Neuron (in vitro differentiated cells): ENCODE measurements around the gene MYOF.

Source experiments
- H2AFZ ChIP-seq: one replicate; pipeline ENCODE4 v1.6.1; 2013; ENCODE audit warnings: low read depth, mild to moderate bottlenecking, inconsistent platforms, low read length, moderate library complexity
- H3K27me3 ChIP-seq: one replicate; pipeline ENCODE4 v1.6.1; 2013; ENCODE audit warnings: low read length; ENCODE audit not compliant: insufficient read depth
- H3K36me3 ChIP-seq: one replicate; pipeline ENCODE4 v1.6.1; 2013; ENCODE audit warnings: low read length; ENCODE audit not compliant: insufficient read depth
- H3K4me1 ChIP-seq: one replicate; pipeline ENCODE4 v1.6.1; 2013; ENCODE audit warnings: low read length; ENCODE audit not compliant: insufficient read depth
- H3K4me3 ChIP-seq: 2 replicates; pipeline ENCODE4 v1.5.1; 2013; ENCODE audit warnings: mild to moderate bottlenecking, low read length, moderate library complexity
- H3K9me3 ChIP-seq: one replicate; pipeline ENCODE4 v1.6.1; 2013; ENCODE audit warnings: low read length

MYOF gene

DNA sequence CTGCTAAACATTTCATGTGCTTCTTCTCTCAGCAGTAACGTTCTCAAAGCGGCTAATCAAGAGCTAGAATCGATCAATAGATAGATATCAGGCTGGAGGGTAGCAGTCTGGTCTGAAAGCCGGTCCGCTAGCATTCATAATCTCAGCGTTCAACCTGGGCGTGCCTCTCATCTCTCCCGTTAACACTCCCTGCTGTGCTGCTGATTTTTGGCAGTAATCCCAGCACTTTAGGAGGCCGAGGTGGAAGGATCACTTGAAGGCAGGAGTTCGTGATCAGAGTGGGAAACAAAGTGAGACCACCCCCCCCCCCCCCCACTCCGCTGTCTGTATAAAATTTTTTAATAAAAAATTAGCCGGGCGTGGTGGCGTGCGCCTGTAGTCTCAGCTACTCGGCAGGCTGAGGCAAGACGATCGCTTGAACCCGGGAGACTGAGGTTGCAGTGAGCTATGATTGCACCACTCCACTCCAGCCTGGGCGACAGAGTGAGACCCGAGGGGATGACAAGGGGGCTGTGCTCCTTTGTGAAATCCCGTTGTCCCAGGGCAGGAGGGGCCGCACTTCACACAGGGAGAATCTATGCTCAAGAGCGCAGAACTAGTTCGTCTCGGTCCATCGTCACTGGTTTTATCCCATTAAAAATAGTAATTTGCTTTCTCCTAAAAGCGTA lies 13.7 kb upstream of the MYOF start:
- Histone ChIP-seq H3K4me3 (peak overlapping the region; percentile 64), H3K4me1 (peaks cover 6% of the 10 kb centered on the region), H2AFZ (peak overlapping the region; percentile 94), H3K27me3 (no peaks in the 10 kb centered on the region), H3K36me3 (peaks cover 9% of the 10 kb centered on the region), H3K9me3 (no peaks in the 10 kb centered on the region)

DNA sequence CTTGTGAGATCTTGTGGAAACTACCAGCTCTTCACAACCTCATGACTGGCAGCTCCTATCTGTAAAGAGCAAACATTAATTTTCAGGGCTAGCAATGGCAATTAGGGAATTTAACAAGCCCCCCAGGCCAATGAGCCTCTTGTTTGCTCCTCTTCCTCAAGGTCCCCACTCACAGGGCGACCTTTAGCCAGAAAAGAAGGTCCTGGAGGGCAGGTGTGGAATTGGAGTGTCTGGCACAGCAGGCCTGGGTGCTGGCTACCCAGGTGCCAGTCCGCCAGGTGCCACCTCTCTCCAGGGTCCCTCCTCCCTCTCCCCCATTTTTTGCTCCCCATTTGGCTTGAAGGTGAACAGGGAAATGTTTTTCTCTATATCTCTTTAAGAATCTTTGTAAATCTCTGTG lies 12.4 kb upstream of the MYOF start:
- no peak overlapping the region for H2AFZ ChIP-seq
- H3K27me3 ChIP-seq, result no peaks in the 10 kb centered on the region
- peaks cover 6% of the 10 kb centered on the region for H3K4me1 ChIP-seq
- H3K9me3 ChIP-seq, result no peaks in the 10 kb centered on the region
- H3K36me3 ChIP-seq, result no peaks in the 10 kb centered on the region
- no peak overlapping the region for H3K4me3 ChIP-seq

DNA sequence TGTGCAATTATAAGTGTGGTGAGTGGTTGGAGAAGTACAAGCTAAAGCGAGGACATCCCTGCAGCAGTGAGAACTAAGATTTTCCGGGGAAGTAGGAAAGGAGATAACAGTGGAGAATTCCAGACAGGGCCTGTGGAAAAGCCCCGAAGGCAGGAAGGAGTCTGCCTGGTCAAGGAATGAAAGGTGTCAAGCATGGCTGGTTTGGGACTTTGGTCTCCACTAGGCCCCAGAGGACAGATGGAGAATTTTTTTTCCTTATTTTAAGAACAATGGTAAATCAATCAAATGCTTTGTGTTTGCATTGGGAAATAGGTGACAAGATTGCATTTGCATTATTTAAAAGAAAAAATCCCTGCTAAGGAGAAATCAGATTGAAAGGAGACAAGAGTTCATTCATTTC lies 11.0 kb upstream of the MYOF start:
- no peaks in the 10 kb centered on the region for H3K9me3 ChIP-seq
- H3K4me3 ChIP-seq, result no peak overlapping the region
- H3K27me3 ChIP-seq, result no peaks in the 10 kb centered on the region
- no peak overlapping the region for H2AFZ ChIP-seq
- H3K4me1 ChIP-seq, result peaks cover 5% of the 10 kb centered on the region
- H3K36me3 ChIP-seq, result no peaks in the 10 kb centered on the region

DNA sequence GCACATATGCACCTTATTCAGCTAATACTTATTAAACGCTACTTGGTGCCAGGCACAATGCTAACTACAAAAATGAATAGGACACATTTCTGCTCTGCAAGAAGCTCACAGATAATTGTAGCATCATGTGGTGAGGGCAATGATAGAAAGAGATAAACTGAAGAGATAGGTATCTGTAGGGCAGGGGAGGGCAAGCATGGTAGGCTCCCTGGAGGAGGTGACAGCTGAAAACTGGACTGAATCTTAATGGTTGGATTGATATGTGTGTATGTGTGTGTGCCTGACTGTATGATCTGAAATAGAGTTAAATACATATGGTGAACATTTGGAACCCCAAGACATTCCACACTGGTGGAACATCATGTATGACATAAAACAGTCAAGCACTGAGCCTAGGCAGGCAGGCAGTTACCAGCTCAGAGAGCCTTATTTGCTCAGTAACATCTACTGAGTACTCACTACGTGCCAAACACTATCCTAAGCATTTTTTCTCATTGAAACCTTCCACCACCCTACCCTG lies 9.5 kb upstream of the MYOF start:
- no peaks in the 10 kb centered on the region for H3K36me3 ChIP-seq
- H3K9me3 ChIP-seq, result no peaks in the 10 kb centered on the region
- H3K4me1 ChIP-seq, result peaks cover 3% of the 10 kb centered on the region
- H3K27me3 ChIP-seq, result no peaks in the 10 kb centered on the region
- H2AFZ ChIP-seq, result no peak overlapping the region
- H3K4me3 ChIP-seq, result no peak overlapping the region

DNA sequence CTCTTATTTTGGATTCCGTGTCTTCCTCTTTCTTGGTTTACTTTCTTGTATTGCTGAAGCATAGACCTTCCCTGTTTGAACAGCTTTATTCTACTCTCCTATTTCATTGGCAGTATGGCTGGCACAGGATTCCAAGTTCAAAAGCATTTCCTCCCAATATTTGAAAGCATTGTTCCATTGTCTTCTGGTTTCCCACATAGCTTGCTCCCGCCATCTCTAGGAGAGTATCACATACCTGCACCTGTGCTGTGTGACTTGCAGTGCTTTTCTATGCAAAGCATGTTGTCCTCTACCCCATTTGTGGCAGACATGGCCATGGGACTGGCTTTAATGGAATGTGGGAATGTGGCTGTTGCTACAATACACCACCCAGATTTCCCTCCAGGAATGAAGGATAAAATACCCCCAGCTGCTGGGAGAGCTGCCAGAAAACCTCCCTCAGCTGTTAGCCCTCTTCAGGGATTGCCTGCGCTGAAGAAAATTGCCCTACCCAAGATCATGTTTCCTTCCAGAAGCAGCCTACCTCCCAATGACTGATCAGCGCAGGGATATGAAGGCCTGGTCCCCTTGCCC lies 6.9 kb upstream of the MYOF start:
- Histone ChIP-seq H3K9me3 (no peaks in the 10 kb centered on the region), H2AFZ (no peak overlapping the region), H3K27me3 (no peaks in the 10 kb centered on the region), H3K36me3 (no peaks in the 10 kb centered on the region), H3K4me3 (no peak overlapping the region), H3K4me1 (no peaks in the 10 kb centered on the region)

DNA sequence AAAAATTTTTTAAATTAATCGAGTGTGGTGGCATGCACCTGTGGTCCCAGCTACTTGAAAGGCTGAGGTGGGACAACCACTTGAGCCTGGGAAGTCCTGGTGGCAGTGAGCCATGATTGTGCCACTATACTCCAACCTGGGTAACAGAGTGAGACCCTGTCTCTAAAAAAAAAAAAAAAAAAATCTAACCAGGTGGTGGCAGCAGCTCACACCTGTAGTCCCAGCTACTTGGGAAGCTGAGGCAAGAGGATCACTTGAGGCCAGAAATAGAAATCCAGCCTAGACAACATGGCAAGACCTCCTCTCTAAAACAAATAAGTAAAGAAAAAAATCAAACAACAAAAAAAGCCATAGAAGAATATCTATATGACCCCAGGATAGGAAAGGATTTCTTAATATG lies 3.6 kb upstream of the MYOF start:
- no peaks in the 10 kb centered on the region for H3K36me3 ChIP-seq
- H3K4me3 ChIP-seq, result no peak overlapping the region
- H2AFZ ChIP-seq, result no peak overlapping the region
- no peaks in the 10 kb centered on the region for H3K9me3 ChIP-seq
- H3K27me3 ChIP-seq, result no peaks in the 10 kb centered on the region
- H3K4me1 ChIP-seq, result peaks cover 7% of the 10 kb centered on the region

DNA sequence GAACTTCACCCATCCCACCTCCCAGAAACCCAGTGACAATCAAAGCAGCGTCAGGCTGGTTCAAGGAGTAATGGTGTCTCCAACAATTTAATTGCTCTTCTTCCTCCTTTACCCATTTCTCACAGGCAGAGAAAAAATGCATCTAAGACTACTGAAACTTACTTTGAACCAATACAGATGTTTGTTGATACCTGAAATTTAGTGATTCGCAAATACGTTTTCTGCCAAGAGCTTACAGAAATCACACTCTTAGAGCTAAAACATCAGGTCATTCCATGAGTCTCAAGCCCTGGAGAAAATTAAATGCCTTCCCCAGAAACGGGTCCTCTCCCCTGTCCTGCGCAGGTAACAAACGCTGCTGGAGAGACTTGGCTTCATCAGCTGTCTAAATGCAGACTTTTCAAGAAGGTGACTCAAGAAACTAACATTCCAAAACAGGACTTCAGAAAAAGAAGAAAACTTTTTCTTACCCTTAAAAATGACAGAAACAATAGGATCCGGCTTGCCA lies 443 bp downstream of the MYOF start:
- Histone ChIP-seq H3K36me3 (no peaks in the 10 kb centered on the region), H3K27me3 (no peaks in the 10 kb centered on the region), H3K4me3 (peak overlapping the region; percentile 59)

DNA sequence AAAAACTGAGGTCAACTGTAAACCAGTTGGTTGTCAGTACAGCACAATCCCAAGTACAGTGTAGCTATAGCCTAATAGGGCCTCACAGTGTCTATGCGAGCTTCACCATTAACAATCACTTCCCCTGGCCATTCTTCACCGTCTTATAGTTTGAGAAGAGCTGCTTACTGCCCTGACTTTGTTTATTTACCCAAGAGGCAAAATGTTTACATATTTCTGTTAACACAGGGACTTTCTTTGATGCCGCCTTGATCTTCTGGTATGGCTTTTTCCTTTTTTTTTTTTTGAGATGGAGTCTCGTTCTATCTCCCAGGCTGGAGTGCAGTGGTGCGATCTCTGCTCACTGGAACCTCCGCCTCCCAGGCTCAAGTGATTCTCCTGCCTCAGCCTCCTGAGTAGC lies 3.3 kb downstream of the MYOF start:
- H3K36me3 ChIP-seq, result no peaks in the 10 kb centered on the region
- H3K9me3 ChIP-seq, result no peaks in the 10 kb centered on the region
- H2AFZ ChIP-seq, result no peak overlapping the region
- no peaks in the 10 kb centered on the region for H3K27me3 ChIP-seq
- H3K4me1 ChIP-seq, result peaks cover 7% of the 10 kb centered on the region
- no peak overlapping the region for H3K4me3 ChIP-seq

More for the DNA sequence above, 443 bp downstream of the MYOF start:
- H3K4me1 ChIP-seq, result peaks cover 7% of the 10 kb centered on the region
- H3K9me3 ChIP-seq, result no peaks in the 10 kb centered on the region
- H2AFZ ChIP-seq, result peak overlapping the region; percentile 75

DNA sequence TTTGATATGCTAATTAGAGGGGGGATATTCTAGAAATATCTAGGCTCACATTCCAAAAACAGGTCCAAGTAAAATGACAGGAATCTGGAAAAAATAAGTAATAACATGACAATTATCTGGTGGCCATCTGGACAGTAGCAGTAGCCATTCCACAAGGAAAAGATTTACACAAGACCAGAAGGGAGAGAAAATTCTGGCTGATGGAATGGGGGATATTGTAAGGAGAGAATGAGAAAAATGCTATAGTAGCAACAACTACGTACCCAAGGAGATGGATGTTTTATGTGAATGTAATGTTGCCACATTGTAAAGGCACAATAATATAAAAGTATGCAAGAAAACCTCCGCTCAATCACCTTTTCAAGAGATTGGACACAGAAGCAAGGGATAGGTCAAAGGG lies 5.4 kb downstream of the MYOF start:
- H3K9me3 ChIP-seq, result no peaks in the 10 kb centered on the region
- H3K4me3 ChIP-seq, result no peak overlapping the region
- H3K4me1 ChIP-seq, result peaks cover 4% of the 10 kb centered on the region
- H2AFZ ChIP-seq, result no peak overlapping the region
- no peaks in the 10 kb centered on the region for H3K27me3 ChIP-seq
- no peaks in the 10 kb centered on the region for H3K36me3 ChIP-seq

DNA sequence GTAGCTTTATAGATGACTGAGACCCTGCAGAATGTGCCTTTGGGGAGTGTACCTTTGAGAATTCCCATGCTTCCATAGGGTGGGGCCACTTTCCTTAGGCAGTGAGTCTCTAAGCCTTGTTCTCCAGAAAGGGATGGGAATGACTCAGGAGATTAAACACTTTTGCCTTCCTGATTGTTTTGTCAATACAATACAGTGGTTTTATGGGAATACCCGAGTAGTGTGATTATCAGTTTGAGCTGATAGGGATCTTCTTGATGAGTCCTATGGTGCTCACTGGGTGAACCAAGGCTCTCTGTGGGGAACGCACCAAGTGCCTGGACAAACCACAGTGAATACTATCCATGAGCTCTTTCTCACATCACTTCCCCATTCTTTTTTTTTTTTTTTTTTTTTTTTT lies 6.3 kb downstream of the MYOF start:
- no peak overlapping the region for H2AFZ ChIP-seq
- no peaks in the 10 kb centered on the region for H3K27me3 ChIP-seq
- H3K9me3 ChIP-seq, result no peaks in the 10 kb centered on the region
- H3K36me3 ChIP-seq, result no peaks in the 10 kb centered on the region
- no peak overlapping the region for H3K4me3 ChIP-seq
- H3K4me1 ChIP-seq, result peaks cover 3% of the 10 kb centered on the region

DNA sequence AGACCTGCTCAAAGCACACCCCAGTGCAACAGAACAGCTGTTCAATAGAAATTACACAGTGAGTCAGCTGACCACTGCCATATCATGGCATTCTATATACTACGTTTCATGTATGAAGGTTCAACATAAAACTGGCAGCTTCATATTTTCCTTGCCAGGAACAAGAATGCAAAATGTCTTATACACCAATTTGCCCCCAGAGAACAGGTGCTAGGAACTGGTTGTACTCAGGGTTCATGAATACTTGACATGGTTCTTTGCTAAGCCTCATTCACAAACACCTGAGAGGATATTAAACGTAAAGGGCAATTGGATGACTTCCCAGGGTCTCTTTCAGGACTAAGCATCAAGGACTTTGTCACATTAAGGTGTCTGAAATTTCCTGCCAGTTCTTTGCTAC lies 6.9 kb downstream of the MYOF start:
- no peaks in the 10 kb centered on the region for H3K36me3 ChIP-seq
- peaks cover 3% of the 10 kb centered on the region for H3K9me3 ChIP-seq
- H2AFZ ChIP-seq, result no peak overlapping the region
- H3K4me3 ChIP-seq, result no peak overlapping the region
- H3K4me1 ChIP-seq, result peaks cover 4% of the 10 kb centered on the region
- H3K27me3 ChIP-seq, result no peaks in the 10 kb centered on the region

DNA sequence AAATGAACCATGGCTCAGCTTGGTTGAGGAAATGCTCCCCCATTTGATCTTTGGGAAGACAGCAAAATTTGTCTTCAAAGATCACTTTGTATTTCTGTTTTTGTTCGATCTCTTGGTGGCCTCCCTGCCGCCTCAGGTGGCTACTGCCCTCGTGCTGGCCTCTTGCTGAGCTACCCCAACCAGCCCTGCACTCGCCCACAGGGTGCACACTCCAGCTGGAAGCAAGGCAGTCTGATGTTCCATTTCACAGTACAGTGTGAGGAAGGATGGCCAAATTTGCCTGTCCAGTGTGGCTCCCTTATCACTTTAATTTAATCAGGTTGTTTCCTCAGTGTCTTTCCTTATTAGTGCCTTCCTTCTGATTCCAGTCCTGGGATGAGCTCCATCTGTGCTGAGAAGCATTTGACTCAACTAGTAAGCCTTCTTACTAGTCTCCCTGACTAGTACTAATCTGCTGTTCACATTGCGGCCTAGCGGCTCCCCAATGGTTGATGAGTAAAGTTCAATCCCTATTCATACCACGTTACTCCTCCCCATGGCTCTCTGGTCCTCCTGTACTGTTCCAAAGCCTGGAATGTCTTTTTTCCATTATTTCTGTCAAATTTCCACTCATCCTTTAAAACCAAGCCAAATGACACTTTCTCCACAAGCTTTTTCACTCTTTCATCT lies 8.2 kb downstream of the MYOF start:
- H2AFZ ChIP-seq, result no peak overlapping the region
- H3K27me3 ChIP-seq, result no peaks in the 10 kb centered on the region
- H3K4me3 ChIP-seq, result no peak overlapping the region
- peaks cover 4% of the 10 kb centered on the region for H3K4me1 ChIP-seq
- H3K9me3 ChIP-seq, result peaks cover 3% of the 10 kb centered on the region
- H3K36me3 ChIP-seq, result no peaks in the 10 kb centered on the region

DNA sequence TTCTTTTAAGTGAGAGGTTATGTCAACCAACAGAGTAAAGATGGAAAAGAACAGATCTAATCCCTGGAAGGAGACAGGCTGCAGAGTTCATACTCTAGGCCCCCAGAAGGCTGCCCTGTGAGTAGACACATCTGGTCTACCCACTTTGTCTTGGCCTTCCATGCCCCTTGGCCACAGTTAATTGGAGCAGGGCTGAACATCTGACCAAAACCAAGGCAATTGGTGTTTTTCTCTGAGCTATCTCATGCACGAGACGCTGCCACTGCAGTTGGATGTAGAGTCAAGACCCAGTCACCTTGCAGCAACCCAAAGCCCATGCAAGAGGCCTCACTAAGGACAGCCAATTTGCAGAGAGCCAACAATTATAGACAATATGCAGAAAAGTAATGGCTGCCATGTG lies 9.0 kb downstream of the MYOF start:
- Histone ChIP-seq H3K27me3 (no peaks in the 10 kb centered on the region), H3K4me3 (no peak overlapping the region), H3K9me3 (peaks cover 3% of the 10 kb centered on the region), H3K4me1 (peaks cover 4% of the 10 kb centered on the region), H2AFZ (no peak overlapping the region), H3K36me3 (no peaks in the 10 kb centered on the region)
